GM19395 (cell line): ENCODE data around the gene EEPD1.
"Not testable (repeated sequence)": the region's sequence is repeated elsewhere in the genome, so short reads cannot be mapped to it uniquely, and the experiment has no call there.

Source experiments
- ATAC-seq: cut with Tn5 transposase; IDR thresholded peaks from one replicate; pipeline ENCODE4 v1.9.1; 2021; ENCODE audit warnings: mild to moderate bottlenecking, moderate library complexity; ENCODE audit not compliant: unreplicated experiment

EEPD1 gene

DNA sequence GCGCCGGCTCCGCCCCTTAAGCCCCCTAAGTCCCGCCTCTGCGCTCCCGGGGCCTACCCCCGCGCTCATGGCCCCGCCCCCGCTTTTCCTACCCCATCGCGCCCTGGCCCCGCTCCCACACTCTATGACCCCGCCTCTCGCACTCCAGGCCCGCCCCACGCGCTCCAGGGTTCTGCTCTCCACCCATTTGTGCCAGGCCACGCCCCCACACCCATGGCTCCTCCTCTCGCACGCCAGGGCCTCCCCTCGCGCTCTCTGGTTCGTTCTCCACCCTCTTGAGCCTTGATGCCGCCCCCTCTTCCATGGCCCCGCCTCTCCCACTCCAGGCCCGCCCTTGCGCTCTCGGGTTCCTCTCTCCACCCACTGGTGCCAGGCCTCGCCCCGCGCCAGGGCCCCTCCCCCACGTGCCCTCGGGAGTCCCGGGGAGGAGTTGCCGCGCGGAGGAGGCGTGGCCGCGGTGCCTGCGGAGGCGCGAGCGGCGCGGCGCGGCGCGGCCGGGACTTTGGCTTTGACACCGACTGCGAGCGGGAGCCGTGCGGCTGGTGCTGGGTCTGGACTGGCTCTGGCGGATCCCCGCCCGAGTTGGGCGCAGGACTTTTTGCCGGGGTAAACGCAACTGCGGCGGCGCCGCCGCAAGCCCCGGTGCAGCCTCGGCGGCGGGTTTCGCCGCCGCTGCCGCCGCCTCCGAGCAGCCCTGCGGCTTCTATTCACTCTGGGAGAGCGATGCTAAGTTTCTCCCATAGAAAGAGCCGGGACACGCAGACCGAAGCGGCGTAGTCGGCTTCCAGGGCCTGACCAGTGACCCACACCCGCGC, at the start of gene EEPD1:
EEPD1 (plus strand) TSS at position 499 of the 815 bp plus-strand sequence. CDS start 1,071 bp downstream, outside the sequence.
- ATAC-seq = peak; percentile 97

DNA sequence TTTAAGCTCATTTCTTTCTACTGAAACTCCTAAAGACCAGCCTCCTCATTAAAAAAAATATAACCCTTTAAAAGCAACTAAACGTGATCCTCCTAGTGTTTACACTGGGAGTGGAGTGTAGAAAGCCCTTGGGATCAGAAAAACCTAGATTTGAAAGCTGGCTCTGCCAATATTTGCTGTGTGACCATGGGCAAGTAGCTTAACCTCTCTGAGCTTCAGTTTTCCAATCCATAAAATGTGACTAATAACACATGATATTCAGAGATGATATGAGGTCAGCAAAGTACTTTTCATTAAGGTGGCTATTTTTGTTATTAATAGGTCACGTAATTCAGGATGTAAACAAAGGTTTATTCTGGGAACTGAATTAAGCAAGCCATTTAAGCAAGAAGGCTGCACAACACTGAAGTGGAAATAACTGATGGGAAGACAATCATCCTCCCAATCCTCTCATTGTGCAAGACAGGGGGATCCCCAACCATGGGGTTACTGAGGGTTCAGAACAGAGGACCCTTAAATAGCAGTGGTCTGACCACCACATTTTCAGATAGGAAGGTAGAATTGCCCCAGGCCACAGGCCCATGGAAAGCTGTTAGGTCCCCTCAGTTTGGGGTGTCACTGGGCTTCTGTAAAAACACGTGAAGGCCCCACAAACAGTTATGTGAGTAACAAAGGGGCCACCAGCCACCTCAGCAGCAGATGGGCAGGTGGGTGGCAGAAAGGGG, 49.1 kb upstream of the EEPD1 start:
- no peak for ATAC-seq

DNA sequence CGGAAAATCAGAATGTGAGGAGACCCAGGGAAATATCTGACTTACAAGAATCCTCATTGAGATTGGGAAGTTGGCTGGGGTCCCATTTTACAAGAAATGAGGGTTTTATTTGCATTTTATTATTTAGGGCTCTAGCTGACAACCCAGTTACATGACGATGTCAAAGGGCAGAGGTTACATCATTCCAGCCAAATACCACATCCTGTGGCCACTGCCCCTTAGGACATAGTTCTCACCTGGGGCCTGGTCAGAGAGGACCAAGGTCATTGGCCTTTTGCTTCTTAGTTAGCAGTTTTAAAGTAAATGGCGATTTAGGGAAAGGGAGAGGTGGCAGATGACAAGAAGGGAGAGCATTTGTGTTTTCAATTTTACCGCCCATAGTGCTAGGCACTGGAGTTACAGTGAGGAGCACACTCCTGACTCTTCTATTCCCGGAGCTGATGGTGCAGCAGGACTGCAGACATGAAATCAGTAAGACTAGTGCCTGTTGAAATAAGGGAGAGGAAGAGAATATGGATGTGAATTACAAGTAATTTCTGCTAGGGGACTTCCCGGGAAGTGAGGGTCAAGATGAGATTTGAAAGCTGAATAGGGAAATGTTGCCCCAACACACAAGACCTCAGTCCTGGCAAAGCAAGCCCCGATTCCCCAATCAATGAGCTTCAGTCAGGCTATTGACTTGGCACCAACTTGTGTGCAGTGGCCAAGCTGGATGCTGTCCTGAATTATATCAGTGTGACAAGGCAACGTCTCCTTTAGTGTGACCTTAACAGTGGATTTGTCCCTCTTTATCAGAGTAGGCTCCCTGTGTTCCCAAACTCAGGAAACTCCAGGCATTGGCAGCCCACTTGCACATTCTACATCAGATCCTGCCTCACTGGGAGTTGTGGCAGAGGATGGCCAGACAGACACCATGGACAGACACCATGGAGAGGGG, 45.8 kb upstream of the EEPD1 start:
- ATAC-seq = not testable (repeated sequence)

DNA sequence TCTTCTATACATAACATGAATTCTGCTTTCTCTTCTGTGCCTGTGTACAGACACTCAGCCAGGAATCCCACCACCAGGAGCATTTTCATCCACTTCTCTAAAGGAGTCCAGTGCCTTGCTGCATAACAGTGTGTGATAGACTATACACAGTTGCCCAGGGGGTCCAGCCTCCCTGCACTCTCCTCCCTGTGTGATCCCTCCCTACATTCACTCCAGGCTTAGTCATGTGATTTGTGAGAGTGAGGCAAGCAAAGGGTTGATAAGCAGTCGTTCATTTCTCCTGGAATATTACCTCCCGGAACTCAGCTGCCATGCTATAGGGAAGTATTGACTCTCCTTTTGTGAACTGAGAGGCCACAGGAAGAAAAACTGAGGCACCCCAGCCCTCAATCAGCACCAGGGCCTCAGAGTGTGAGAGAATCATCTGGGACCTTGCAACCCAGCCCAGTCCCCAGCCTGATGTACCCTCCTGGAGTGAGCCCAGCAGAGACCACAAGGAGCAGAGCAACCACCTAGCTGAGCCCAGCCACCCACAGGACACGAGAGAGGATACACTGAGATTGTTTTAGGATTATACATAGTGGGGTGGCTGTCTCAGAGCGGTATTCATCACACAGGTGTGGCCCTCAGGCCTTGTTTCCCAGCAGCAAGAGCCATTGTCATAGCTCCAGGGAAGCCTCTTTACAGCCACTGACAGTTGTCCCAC, 45.0 kb upstream of the EEPD1 start:
- ATAC-seq = no peak

DNA sequence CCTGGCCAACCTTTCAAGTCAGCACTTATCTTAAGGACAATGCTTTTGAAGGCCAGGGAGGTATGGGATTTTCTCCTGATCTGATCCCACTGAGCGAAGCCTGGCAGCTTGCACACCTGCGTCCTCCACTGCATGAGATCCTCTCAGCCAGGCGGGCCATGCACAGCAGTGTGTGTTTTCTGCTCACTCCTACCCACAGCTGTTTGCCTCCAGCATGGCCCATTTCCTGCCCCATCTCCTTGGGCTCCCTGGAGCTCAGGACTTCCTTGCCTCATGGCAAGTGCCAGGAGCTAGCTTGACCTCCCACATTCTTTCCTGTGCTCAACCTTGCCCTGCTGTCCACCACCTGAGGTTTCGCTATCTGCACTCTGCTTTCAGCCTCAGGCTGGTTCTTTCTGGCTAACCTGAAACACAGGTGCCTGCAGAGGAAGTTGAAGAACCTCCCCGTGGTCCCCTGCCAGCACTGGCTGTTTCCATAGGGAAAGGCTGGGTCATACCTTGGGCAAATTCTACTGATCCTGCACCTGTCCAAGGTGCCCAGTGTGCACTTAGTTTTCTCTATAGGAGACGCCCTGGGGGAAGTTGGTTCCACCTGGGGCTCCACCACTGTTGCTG, 43.9 kb upstream of the EEPD1 start:
- no peak for ATAC-seq

DNA sequence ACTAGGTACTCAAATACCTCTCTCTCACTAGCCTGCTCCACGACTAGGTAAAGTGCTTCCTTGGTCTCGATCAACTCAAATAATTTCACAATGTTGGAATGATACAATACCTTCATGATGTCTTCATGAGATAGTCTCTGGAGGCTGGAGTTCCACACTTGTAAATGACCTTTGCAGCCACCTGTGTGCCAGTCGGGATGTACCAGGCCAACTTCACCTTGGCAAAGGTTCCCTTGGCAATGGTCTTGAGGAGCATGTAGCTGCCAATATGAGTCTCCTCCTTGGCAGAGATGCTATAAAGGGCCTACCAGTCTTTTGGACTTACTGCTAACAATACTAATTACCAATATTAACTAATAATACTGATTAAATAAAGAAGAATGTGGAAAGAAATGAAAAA, 42.5 kb upstream of the EEPD1 start:
- no peak for ATAC-seq

DNA sequence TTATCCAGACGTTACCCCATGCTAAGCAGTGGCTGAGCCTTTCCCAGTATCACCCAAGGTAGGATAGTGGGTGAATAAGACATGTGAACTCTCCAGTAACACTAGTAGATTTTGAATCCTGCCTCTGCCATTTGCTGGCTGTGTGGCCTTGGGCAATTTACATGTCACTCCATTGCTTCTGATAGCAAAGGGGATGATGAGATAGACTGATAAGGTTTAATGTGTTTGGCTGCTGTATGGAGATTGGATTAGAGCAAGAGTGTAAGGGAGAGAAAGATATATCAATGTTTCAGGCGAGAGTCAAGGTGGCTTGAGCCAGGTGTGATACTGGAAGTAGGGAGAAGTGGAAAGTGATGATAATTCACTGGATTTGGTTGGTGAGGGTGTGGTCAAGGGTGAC, 40.1 kb upstream of the EEPD1 start:
- no peak for ATAC-seq

DNA sequence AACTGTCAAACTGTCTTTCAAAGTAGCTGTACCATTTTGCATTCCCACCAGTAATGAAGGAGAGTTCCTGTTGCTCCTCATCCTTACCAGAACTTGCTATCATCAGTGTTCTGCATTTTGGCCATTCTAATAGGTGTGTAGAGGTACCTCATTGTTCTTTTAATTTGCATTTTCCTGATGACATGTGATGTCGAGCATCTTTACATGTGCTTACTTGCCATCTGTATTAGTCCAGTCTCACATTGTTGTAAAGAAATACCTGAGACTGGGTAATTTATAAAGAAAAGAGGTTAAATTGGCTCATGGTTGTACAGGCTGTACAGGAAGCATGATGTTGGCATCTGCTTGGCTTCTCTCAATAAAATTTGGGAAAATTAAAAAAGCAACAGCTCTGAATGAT, 38.7 kb upstream of the EEPD1 start:
- ATAC-seq = no peak

DNA sequence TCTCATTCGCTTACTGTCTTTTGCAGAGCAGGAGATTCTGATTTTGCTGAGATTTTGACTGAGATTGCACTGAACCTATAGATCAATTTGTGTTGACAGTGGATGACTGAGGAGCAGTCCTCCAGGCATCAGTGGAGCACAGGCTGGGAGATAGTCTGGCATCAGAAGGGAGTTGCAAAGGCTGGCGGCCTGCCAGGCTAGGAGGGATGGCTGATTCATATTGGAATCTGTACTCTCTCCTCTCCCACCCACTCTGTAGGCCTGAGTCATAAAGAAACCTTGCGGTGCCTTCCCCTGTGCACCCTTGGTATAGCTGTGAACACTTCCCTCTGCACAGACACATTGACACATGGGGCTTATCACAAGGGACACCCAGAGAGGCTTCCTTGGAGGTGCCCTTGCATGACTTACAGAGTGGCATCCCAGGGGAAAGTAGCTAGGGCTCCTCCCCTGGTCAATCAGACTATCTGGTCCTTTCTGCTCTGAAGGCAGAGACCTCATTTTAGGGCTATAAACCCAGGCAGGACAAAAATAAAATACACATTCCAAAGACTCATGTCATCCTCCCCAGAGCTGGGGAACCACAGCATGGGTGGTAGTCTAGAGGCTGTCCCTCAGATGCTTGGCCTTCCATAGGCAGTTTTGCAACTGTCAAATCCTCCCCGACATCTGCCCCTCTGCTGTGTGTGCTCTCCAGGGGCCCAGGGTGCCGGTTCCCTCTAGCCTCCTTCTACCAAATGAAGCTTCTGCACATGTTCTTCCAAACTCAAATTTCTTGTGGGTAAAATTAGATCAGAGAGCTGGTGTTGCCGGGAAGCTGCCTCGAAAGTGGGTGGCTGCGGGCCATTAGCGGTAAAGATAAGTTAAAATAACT, 37.4 kb upstream of the EEPD1 start:
- peak; percentile 100 for ATAC-seq

DNA sequence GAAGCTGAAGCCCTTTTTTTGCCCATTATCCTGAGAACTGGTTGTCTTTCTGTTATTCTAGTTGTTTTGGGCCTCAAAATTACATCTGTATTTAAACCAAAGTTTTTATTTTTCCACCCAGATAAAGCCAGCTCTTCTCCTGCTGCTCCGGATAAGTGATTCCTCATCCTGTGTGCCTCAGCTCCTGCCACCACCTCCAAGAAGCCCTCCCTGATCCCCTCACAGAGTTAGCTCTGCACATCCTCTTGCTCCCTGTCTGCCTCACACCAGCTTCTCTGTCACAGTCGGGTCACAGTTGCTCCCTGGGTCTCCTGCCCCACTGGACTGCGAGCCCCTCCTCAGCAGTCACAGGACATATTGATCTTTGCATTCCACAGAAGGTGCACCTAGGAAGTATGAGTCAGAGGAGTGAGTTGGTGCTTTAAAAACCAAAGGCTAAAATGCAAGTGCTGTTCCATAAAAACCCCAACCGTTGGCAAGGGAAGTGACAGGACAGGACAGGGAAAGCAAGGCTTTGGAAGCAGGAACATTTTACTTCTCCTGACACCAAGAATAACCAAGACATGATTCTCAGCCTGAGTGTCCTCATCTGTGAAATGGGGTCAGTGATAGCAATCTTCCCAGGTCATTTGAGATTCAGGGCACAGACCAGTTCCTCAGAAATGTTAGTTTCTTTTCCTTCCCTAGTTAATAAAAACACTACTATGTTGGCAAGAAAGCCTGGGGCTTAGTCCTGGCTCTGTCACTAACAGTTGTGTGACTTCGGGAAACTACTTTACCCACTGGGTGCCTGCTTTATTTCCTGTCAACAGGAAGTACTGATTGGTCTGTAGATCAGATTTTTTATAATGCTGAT, 36.5 kb upstream of the EEPD1 start:
- no peak for ATAC-seq

DNA sequence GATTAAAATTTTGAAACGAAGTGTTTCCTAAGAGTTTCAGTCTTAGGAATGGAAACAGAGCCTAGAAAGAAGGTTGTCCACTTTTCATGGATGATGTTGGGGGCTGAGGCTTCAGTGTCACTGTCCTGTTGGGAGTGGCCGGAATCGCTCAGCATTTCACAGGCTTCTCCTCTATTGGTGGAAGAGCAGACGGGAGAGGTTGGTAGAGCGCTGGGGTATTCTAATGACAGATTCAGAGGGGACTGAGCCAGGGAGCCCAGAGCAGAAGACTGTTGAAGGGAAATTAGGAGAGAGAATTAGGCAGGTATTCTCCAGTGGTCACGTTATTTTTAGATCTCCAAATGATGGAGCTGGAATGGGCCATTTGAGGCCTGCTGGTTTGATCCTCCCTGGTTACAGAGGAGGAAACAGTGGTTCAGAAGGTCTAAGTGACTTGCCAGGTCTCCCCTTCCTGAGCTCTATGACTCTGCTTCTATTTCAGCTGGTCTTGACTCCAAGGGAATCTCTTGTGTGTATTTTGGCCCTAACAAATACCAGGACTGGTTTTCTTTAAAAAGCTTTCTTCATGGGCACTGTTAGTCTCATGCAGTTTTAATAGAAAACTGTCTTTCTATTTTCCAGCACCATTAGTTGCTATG, 35.7 kb upstream of the EEPD1 start:
- no peak for ATAC-seq

DNA sequence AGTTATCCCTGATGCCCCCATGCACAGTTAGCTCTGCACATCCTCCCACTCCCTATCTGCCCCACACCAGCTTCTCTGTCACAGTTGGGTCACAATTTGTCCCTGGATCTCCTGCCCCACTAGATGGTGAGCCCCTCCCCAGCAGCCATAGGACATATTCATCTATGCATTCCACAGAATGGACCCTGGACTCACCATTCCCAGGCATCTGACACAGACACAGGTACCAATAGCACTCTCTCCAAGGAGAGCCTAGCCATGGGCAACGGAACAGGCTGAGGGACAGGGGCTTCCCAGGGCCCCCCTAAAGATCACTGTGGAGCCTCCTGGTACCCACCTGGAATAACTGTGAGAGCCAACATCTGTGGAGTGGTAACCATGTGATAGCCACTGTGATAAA, 34.7 kb upstream of the EEPD1 start:
- ATAC-seq = no peak

DNA sequence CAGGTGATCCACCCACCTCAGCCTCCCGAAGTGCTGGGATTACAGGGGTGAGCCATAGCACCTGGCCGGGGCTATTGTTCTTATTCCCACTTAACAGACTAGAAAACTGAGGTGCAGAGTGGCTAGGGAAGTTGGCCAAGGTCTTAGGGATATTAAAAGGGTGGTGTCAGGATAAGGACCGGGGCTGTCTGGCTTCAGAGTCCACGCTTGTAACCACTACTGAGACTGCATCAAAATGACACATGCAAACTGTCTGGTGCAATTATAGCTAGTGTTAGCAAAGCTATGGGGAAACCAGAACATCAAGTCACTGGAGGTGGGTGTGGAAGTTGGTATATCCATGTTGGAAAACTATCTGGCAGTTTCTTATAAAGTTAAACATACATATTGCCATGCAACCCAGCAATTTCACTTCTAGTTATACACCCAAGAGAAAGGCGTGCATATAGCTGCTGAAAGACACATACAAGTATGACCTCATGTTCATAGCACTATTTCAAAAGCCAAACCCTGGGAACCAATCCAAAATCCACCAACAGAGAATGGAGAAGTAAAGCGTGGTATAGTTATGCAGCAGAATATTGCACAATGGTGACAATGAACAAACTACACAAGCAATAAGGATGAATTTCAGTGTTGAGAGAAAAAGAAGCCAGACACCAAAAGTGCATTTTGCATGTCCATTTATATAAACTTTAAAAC, 33.9 kb upstream of the EEPD1 start:
- ATAC-seq = no peak

DNA sequence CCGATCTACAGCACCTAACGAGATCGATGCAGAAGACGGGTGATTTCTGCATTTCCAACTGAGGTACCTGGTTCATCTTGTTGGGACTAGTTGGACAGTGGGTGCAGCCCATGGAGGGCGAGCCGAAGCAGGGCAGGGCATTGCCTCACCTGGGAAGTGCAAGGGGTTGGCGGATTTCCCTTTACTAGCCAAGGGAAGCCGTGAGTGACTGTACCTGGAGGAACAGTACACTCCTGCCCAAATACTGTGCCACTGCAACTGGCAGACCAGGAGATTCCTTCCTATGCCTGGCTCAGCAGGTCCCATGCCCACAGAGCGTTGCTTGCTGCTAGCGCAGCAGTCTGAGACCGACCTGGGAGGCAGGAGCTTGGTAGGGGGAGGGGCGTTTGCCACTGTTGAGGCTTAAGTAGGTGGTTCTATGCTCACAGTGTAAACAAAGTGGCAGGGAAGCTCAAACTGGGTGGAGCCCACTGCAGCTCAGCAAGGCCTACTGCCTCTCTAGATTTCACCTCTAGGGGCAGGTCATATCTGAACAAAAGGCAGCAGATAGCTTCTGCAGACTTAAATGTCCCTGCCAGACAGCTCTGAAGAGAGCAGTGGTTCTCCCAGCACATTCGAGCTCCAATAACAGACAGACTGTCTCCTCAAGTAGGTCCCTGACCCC, 32.9 kb upstream of the EEPD1 start:
- not testable (repeated sequence) for ATAC-seq

DNA sequence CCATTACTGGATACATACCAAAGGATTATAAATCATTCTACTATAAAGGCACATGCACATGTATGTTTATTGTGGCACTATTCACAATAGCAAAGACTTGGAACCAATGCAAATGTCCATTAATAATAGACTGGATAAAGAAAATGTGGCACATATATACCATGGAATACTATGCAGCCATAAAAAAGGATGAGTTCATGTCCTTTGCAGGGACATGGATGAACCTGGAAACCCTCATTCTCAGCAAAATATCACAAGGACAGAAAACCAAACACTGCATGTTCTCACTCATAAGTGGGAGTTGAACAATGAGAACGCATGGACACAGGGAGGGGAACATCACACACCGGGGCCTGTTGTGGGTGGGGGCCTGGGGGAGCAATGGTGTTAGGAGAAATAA, 27.4 kb upstream of the EEPD1 start:
- not testable (repeated sequence) for ATAC-seq

DNA sequence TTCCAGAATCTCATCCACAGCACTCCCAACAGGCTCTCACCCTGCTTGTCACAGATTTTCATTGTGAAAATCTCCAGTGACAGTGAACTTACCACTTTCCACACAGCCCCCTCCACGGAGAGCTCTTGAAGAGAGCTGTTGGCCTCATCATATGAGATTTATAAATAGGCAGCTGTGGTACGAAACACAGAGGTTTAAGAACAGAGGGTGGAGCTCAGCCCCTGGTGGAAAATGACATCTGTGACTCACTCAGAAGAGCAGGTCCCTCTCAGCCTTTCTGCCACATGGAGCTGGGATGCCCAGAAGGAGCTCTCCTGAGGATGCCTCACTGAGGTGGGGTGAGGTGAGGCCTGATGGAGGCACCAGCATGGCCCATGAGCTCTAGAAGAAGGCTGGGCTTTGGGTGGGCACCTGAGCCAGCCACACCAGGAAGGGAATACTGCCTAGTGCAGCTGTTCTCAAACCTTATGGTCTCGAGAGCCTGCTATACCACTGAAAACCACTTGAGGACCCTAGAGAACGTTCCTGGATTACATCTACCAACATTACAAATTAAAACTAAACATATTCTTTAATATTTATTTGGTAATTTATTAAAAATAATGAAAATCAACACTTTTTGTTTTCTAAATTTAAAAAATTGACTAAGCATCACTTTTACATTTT, 25.8 kb upstream of the EEPD1 start:
- no peak for ATAC-seq
